Epithelial cell of proximal tubule (primary cell): ENCODE results near the gene LILRB4. TPM values are rescaled to one million over a fixed set of nuclear protein-coding genes. Genes with fewer than 3 reads are reported as not detected.
"Not testable (repeated sequence)": the region's sequence is repeated elsewhere in the genome, so short reads cannot be mapped to it uniquely, and the experiment has no call there.

ENCODE experiments used
- DNase-seq: peaks from one replicate; pipeline ENCODE4 v3.0.0-alpha.2; 2011; ENCODE audit warnings: low read depth
- H3K4me3 ChIP-seq: 2 replicates; pipeline ENCODE4 v1.5.1; 2011; ENCODE audit warnings: low read depth, mild to moderate bottlenecking, low read length
- total RNA-seq: library from RNA; depleted of rRNA; stranded (reverse); fragments of >200 nt; gene quantifications from 2 replicates; pipeline ENCODE4 v1.2.3, GENCODE V29; 2015
- TF ChIP-seq, protein P1 (sequence below): conservative IDR thresholded peaks from 2 replicates; pipeline ENCODE4 v1.5.1; 2012; ENCODE audit warnings: low read depth, mild to moderate bottlenecking, low read length

LILRB4 gene
- total RNA-seq = not detected in 2 replicates

DNA sequence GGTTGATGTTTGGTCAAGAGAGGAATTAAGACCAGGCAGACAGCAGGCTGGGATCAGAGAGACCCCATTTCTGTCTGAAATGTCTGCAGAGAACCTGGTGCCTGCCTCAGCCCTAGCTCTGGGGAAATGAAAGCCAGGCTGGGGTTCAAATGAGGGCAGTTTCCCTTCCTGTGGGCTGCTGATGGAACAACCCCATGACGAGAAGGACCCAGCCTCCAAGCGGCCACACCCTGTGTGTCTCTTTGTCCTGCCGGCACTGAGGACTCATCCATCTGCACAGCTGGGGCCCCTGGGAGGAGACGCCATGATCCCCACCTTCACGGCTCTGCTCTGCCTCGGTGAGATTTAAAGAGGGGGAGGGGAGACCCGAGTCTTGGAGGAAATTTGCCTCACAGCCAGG is at the start of gene LILRB4:
LILRB4 (plus strand) TSS at position 256 of the 400 bp plus-strand sequence; CDS start at position 305, 49 bp downstream.
- no peak for DNase-seq
- TF ChIP-seq, protein P1, sequence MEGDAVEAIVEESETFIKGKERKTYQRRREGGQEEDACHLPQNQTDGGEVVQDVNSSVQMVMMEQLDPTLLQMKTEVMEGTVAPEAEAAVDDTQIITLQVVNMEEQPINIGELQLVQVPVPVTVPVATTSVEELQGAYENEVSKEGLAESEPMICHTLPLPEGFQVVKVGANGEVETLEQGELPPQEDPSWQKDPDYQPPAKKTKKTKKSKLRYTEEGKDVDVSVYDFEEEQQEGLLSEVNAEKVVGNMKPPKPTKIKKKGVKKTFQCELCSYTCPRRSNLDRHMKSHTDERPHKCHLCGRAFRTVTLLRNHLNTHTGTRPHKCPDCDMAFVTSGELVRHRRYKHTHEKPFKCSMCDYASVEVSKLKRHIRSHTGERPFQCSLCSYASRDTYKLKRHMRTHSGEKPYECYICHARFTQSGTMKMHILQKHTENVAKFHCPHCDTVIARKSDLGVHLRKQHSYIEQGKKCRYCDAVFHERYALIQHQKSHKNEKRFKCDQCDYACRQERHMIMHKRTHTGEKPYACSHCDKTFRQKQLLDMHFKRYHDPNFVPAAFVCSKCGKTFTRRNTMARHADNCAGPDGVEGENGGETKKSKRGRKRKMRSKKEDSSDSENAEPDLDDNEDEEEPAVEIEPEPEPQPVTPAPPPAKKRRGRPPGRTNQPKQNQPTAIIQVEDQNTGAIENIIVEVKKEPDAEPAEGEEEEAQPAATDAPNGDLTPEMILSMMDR = no peak

DNA sequence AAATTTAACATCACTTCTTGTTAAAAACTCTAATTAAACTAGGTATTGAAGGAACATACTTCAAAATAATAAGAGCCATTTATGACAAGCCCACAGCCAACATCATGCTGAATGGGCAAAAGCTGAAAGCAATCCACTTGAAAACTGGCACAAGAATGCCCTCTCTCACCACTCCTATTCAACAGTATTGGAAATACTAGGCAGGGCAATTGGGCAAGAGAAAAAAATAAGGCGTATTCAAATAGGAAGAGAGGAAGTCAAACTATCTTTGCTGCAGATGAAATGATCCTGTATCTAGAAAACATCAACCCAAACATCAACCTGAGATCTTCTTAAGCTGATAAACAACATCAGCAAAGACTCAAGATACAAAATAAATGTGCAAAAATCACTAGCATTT is 48.1 kb upstream of the LILRB4 start:
- DNase-seq = no peak
- H3K4me3 ChIP-seq = no peak overlapping the region
- TF ChIP-seq, protein P1 = no peak

More for the DNA sequence above, at the start of gene LILRB4:
- no peak within 1 kb of the TSS for H3K4me3 ChIP-seq

DNA sequence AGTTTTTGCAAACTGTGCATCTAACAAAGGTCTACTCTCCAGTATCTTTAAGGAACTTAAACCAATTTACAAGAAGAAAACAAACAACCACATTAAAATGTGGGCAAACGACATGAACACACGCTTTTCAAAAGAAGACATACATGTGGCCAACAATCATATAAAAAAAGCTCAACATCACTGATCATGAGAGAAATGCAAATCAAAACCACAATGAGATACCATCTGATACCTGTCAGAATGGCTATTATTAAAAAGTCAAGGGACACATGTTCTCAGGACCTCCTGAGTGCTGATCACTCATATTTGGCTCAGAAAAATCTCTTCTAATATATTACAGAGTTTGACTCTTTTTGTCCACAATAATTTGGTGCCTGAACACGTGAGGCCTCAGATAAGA is 46.7 kb upstream of the LILRB4 start:
- H3K4me3 ChIP-seq = no peak overlapping the region
- no peak for DNase-seq
- TF ChIP-seq, protein P1 = no peak

DNA sequence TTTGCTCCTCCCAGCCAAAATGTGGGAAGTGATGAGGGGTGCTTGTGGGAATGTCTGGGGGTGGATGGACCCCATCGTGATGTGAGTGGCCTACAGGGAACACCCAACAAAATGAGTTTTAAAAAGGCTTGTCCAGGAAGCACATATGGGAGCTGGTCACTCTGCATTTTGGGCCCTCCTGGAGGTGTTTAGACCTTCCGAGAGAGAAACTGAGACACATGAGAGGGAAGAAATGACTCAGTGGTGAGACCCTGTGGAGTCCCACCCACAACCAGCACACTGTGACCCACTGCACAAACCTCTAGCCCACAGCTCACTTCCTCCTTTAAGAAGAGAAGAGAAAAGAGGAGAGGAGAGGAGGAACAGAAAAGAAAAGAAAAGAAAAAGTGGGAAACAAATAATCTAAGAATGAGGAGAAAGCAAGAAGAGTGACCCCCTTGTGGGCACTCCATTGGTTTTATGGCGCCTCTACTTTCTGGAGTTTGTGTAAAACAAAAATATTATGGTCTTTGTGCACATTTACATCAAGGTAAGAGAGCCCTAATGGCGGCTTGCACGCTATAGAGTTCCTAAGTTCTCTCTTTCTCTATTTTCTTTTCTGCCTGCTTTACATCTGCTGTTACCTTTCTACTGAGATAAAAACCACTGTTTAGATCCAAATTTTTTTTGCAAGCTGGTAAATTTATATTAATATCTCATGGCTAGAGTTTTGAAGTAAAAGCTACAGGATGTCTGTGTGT is 45.8 kb upstream of the LILRB4 start:
- no peak overlapping the region for H3K4me3 ChIP-seq
- TF ChIP-seq, protein P1 = no peak

DNA sequence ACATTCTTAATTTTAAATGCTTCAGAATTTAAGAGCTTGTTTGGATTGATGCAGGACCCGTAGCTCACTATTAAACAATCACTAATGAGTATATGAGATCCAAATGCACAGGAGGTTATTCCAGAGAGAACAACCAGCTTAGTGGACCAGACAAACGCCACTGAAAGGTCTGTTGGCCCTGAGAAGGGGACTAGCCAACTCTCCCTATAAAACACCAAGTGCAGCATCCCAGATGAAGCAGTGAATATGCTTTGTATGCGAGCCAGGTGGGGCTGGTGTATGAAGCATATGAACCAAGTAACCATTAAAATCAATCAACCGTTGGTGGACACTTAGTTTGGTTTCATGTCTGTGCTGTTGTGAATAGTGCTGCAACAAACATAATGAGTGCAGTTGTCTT is 42.3 kb upstream of the LILRB4 start:
- DNase-seq = no peak
- H3K4me3 ChIP-seq = no peak overlapping the region
- TF ChIP-seq, protein P1 = no peak

More for the DNA sequence above, 45.8 kb upstream of the LILRB4 start:
- no peak for DNase-seq

DNA sequence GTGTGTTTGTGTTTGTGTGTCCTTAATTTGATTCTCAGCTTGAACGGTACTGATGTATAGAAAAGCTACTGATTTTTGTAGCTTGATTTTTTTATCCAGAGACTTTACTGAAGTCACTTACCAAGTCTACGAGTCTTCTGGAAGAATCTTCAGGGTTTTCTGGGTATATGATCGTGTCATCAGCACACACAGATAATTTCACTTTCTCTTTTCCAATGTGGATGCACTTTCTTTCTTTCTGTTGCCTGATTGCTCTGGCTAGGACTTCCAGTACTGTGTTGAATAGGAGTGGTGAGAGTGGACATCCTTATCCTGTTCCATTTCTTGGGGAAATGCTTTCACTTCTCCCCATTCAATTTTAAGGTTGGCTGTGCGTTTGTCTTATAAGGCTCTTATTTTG is 40.4 kb upstream of the LILRB4 start:
- H3K4me3 ChIP-seq = no peak overlapping the region
- DNase-seq = no peak
- TF ChIP-seq, protein P1 = no peak

DNA sequence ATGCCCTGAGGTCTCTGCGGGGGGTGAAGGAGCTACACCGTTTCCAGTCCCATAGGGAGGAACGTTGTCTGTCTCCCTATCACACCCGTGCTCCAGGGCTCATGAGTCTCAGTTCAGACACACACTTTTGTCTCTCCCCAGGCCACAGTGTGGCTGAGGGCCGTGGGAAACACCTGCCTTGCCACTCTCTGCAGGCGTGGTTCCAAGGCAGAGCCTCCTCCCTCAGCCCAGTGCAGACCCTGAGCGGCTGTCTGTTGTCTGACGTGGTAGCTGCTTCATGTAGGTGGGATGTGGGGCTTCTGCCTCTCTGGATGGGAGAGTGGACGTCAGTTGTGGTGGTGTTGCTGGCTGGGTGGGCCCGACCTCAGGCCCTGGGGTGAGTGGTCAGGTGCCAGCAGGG is 38.6 kb upstream of the LILRB4 start:
- not testable (repeated sequence) for DNase-seq, H3K4me3 ChIP-seq

DNA sequence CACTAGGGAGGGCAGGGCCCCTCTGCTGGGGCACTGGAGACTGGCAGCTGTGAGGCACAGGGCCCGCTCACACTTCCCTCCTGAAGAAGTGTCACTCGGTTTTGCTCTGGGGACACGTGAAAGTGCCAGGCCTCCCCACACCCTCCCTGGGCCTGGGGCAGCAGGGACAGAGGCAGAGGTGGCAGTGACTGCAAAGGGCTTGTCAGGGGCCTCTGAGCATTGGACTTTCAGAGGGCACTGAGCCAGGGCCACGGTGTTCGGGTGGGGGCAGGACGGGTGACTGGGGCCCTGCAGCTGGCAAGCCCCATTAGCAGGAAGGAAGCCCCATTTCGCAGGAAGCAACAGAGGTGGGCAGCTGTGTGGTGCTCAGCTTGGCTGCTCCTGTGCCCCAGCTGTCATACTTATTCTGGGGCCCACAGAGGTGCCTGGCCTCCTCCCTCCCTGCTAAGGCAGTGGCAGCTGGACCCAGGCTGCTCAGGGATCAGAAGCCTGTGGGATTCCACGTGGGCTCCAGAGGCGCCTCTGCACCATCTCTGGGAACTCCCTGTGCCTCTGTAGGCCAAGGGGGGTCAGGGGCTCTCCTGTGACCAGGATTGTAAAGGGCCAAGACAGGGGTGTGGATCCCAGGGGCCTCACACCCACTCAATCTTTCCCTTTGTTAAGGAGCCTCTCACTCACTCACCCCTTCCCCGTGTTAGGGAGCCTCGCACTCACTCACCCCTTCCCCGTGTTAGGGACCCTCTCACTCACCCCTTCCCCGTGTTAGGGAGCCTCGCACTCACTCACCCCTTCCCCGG is 37.7 kb upstream of the LILRB4 start:
- not testable (repeated sequence) for H3K4me3 ChIP-seq, DNase-seq
